Ishikawa (cell line): ENCODE data around the gene LRBA.

ENCODE experiments used
- CEBPB ChIP-seq: IDR thresholded peaks from 2 replicates; pipeline ENCODE4 v1.6.1; 2012
- EGR1 ChIP-seq: IDR thresholded peaks from 2 replicates; pipeline ENCODE4 v1.6.1; 2012
- EP300 ChIP-seq: IDR thresholded peaks from 2 replicates; pipeline ENCODE4 v1.6.1; 2012; ENCODE audit warnings: borderline replicate concordance
- MAX ChIP-seq: IDR thresholded peaks from 2 replicates; pipeline ENCODE4 v1.6.1; 2012
- RAD21 ChIP-seq: IDR thresholded peaks from 2 replicates; pipeline ENCODE4 v1.6.1; 2012; ENCODE audit warnings: low read depth
- REST ChIP-seq: IDR thresholded peaks from 2 replicates; pipeline ENCODE4 v1.6.1; 2012; ENCODE audit warnings: low read depth, mild to moderate bottlenecking
- TAF1 ChIP-seq: IDR thresholded peaks from 2 replicates; pipeline ENCODE4 v1.6.1; 2012; ENCODE audit warnings: low read depth, mild to moderate bottlenecking
- TCF12 ChIP-seq: IDR thresholded peaks from 2 replicates; pipeline ENCODE4 v1.6.1; 2012; ENCODE audit warnings: low read depth
- YY1 ChIP-seq: IDR thresholded peaks from 2 replicates; pipeline ENCODE4 v1.6.1; 2012; ENCODE audit warnings: low read depth
- ZBTB7A ChIP-seq: IDR thresholded peaks from 2 replicates; pipeline ENCODE4 v1.6.1; 2012; ENCODE audit warnings: low read depth

GRCh38 chr4:150943126-150943525 lies 72.0 kb downstream of the LRBA start:
- TF ChIP-seq YY1 (no peak), EP300 (no peak), MAX (no peak), EGR1 (no peak), REST (no peak), CEBPB (no peak), RAD21 (no peak), ZBTB7A (no peak), TCF12 (no peak), TAF1 (no peak)
